ENCODE data around the gene ORM2. TPM values are rescaled to one million over a fixed set of nuclear protein-coding genes. Genes with fewer than 3 reads are reported as not detected.

Gene ORM2
- polyA plus RNA-seq, 3 donors, result 0.30 to 0.33 TPM; not detected in 1

GRCh38 chr9:114291886-114292590 is 37.6 kb upstream of the ORM2 start:
- peaks cover 5 to 29% (median 19%) of the 10 kb centered on the region in 7 donors for H3K9me3 Mint-ChIP-seq
- intact Hi-C loops (cut with micrococcal nuclease), result loop anchor here (5.0 kb wide), 2 partner anchors 135 to 185 kb away; partner anchors contain the start of gene COL27A1 (in 1 of the 2)
- no peaks in the 10 kb centered on the region for H3K4me1 ChIP-seq (ENCODE audit: control insufficient read depth in 1 of 2, insufficient read depth in 2 of 2, low read length in 2 of 2)
- no peak for TF ChIP-seq CTCF (IDR thresholded peaks at IDR 0.05)
- H3K4me3 ChIP-seq (replicated peaks in 1 of 3; ENCODE audit: low read depth in 2 of 3, low read length in 3 of 3), result no peak overlapping the region
- H3K4me2 ChIP-seq (replicated peaks; ENCODE audit: extremely low read depth, low read length, poor library complexity, severe bottlenecking), result no peak overlapping the region
- H3K27me3 ChIP-seq (ENCODE audit: control insufficient read depth in 2 of 2, insufficient read depth in 2 of 2, low read length in 2 of 2), result peaks cover 0 to 8% of the 10 kb centered on the region in 2 donors
- H3K27ac ChIP-seq (ENCODE audit: low read depth in 1 of 2, low read length in 2 of 2), result no peak overlapping the region
- H3K9me3 ChIP-seq (replicated peaks in 1 of 2; ENCODE audit: control insufficient read depth in 1 of 2, insufficient read depth in 1 of 2, low read length in 2 of 2), result peaks cover 5 to 12% of the 10 kb centered on the region in 2 donors
- no peaks in the 10 kb centered on the region for H3K36me3 Mint-ChIP-seq
- no peak overlapping the region for H2AFZ ChIP-seq (ENCODE audit: insufficient read depth, low read depth, low read length, poor library complexity, severe bottlenecking)
- no peak overlapping the region for H3K27ac Mint-ChIP-seq
- DNase-seq, result peak in 1 of 3 donors; percentile 1
- H3K36me3 ChIP-seq (replicated peaks in 1 of 2; ENCODE audit: control insufficient read depth in 1 of 2, insufficient read depth in 2 of 2, low read length in 2 of 2), result no peaks in the 10 kb centered on the region
- no peaks in the 10 kb centered on the region for H3K79me2 ChIP-seq (ENCODE audit: insufficient read depth, low read length)
- H4K20me1 ChIP-seq (ENCODE audit: insufficient read depth, low read length), result no peaks in the 10 kb centered on the region
- H3K9ac ChIP-seq (ENCODE audit: insufficient read depth, low read length, poor library complexity, severe bottlenecking), result no peak overlapping the region
- H3K4me1 Mint-ChIP-seq, result no peaks in the 10 kb centered on the region
- peaks cover 8 to 16% (median 10%) of the 10 kb centered on the region in 3 donors for H3K27me3 Mint-ChIP-seq (ENCODE audit: low read depth in 3 of 3)
- WGBS (ENCODE audit: insufficient coverage), result 91% methylated on average over 4 of the region's 11 CpGs
- H3K4me3 Mint-ChIP-seq, result no peak overlapping the region

- Histone ChIP-seq H3K79me2 (ENCODE audit: insufficient read depth, low read length) (no peaks in the 10 kb centered on the region), H3K9me3 (replicated peaks in 1 of 2; ENCODE audit: control insufficient read depth in 1 of 2, insufficient read depth in 1 of 2, low read length in 2 of 2) (peaks cover 5 to 12% of the 10 kb centered on the region in 2 donors), H2AFZ (ENCODE audit: insufficient read depth, low read depth, low read length, poor library complexity, severe bottlenecking) (no peak overlapping the region), H3K4me2 (replicated peaks; ENCODE audit: extremely low read depth, low read length, poor library complexity, severe bottlenecking) (no peak overlapping the region), H3K4me1 (ENCODE audit: control insufficient read depth in 1 of 2, insufficient read depth in 2 of 2, low read length in 2 of 2) (no peaks in the 10 kb centered on the region), H3K27ac (ENCODE audit: low read depth in 1 of 2, low read length in 2 of 2) (no peak overlapping the region), H3K4me3 (replicated peaks in 1 of 3; ENCODE audit: low read depth in 2 of 3, low read length in 3 of 3) (no peak overlapping the region), H3K36me3 (replicated peaks in 1 of 2; ENCODE audit: control insufficient read depth in 1 of 2, insufficient read depth in 2 of 2, low read length in 2 of 2) (no peaks in the 10 kb centered on the region), H4K20me1 (ENCODE audit: insufficient read depth, low read length) (no peaks in the 10 kb centered on the region), H3K9ac (ENCODE audit: insufficient read depth, low read length, poor library complexity, severe bottlenecking) (no peak overlapping the region), H3K27me3 (ENCODE audit: control insufficient read depth in 2 of 2, insufficient read depth in 2 of 2, low read length in 2 of 2) (peaks cover 0 to 8% of the 10 kb centered on the region in 2 donors)
- H3K4me1 Mint-ChIP-seq, result no peaks in the 10 kb centered on the region
- H3K27me3 Mint-ChIP-seq (ENCODE audit: low read depth in 3 of 3), result peaks cover 6 to 11% (median 7%) of the 10 kb centered on the region in 3 donors
- DNase-seq, result no peak
- H3K27ac Mint-ChIP-seq, result no peak overlapping the region
- H3K4me3 Mint-ChIP-seq, result no peak overlapping the region
- H3K36me3 Mint-ChIP-seq, result no peaks in the 10 kb centered on the region
- H3K9me3 Mint-ChIP-seq, result peaks cover 5 to 29% (median 19%) of the 10 kb centered on the region in 7 donors
- intact Hi-C loops (cut with micrococcal nuclease), result loop anchor here (5.0 kb wide), 2 partner anchors 137 to 187 kb away; partner anchors contain the start of gene COL27A1 (in 1 of the 2)
- TF ChIP-seq CTCF (IDR thresholded peaks at IDR 0.05), result no peak
Measured at GRCh38 chr9:114294664-114295063, 35.0 kb upstream of the ORM2 start.

Measured in CD14-positive monocyte (primary cell).